HG02571 (cell line): ENCODE results near the gene EXT2.

Experiments used
- ATAC-seq: cut with Tn5 transposase; IDR thresholded peaks from one replicate; pipeline ENCODE4 v1.9.1; 2021; ENCODE audit warnings: mild to moderate bottlenecking, moderate library complexity; ENCODE audit not compliant: unreplicated experiment

EXT2 gene

GRCh38 chr11:44095506-44096359 is at the start of gene EXT2:
EXT2 (plus strand) TSS chr11:44095678; CDS start chr11:44107713, 12,035 bp downstream.
- peak; percentile 94 for ATAC-seq

GRCh38 chr11:44046182-44046581 is 49.3 kb upstream of the EXT2 start:
- ATAC-seq = no peak

- no peak for ATAC-seq
Observed at GRCh38 chr11:44047298-44047697, 48.2 kb upstream of the EXT2 start.

- no peak for ATAC-seq
Observed at GRCh38 chr11:44047931-44048431, 47.5 kb upstream of the EXT2 start, which contains the start of gene ACCSL. ACCSL (plus strand) TSS chr11:44047981; CDS start chr11:44048037, 56 bp downstream.

GRCh38 chr11:44049832-44050231 is 45.6 kb upstream of the EXT2 start:
- ATAC-seq = no peak

- no peak for ATAC-seq
Observed at GRCh38 chr11:44051171-44051570, 44.3 kb upstream of the EXT2 start.

GRCh38 chr11:44057340-44057739 is 38.1 kb upstream of the EXT2 start:
- no peak for ATAC-seq

- ATAC-seq = no peak
Observed at GRCh38 chr11:44058275-44058674, 37.2 kb upstream of the EXT2 start.

- ATAC-seq = no peak
Observed at GRCh38 chr11:44065161-44065661, 30.3 kb upstream of the EXT2 start.

GRCh38 chr11:44065841-44066731 is 29.4 kb upstream of the EXT2 start, which contains the start of gene ACCS:
ACCS (plus strand) TSS chr11:44066270; CDS start chr11:44067628, 1,358 bp downstream.
- peak; percentile 96 for ATAC-seq

- ATAC-seq = no peak
Observed at GRCh38 chr11:44066732-44067141, 28.7 kb upstream of the EXT2 start.

- no peak for ATAC-seq
Observed at GRCh38 chr11:44067266-44067665, 28.2 kb upstream of the EXT2 start.

GRCh38 chr11:44068180-44068579 is 27.3 kb upstream of the EXT2 start:
- ATAC-seq = no peak

GRCh38 chr11:44071157-44071556 is 24.3 kb upstream of the EXT2 start:
- ATAC-seq = no peak

GRCh38 chr11:44072757-44073658 is 22.5 kb upstream of the EXT2 start:
- no peak for ATAC-seq

GRCh38 chr11:44078794-44079193 is 16.7 kb upstream of the EXT2 start:
- no peak for ATAC-seq

- no peak for ATAC-seq
Observed at GRCh38 chr11:44079376-44079775, 16.1 kb upstream of the EXT2 start.

- no peak for ATAC-seq
Observed at GRCh38 chr11:44080951-44081350, 14.5 kb upstream of the EXT2 start.

GRCh38 chr11:44082645-44083044 is 12.8 kb upstream of the EXT2 start:
- ATAC-seq = no peak

GRCh38 chr11:44083433-44083832 is 12.0 kb upstream of the EXT2 start:
- ATAC-seq = no peak
